Lung (tissue), 12 donors: Measurements from ENCODE around the gene ASTN2. TPM values are rescaled to one million over a fixed set of nuclear protein-coding genes. Genes with fewer than 3 reads are reported as not detected.

Experiments used
- ATAC-seq: fragments of 200-7000 bp; cut with Tn5 transposase; one replicate; pipeline ENCODE4 v1.9.1; 2020; ENCODE audit warnings: moderate number of reproducible peaks; ENCODE audit not compliant: insufficient read depth, low FRiP score
- DNase-seq, 3 donors: peaks; one replicate each; pipeline ENCODE4 v3.0.0-alpha.2; 2013 to 2017
- H3K27ac ChIP-seq, 2 donors: one replicate each; pipeline ENCODE4 v1.5.1; 2013; ENCODE audit warnings: mild to moderate bottlenecking in 2 of 2, moderate library complexity in 2 of 2, control low read depth in 1 of 2, inconsistent platforms in 1 of 2, low read depth in 1 of 2, low read length in 1 of 2
- H3K27me3 ChIP-seq, 3 donors: one replicate each; pipeline ENCODE4 v1.5.1; 2013; ENCODE audit warnings: low read length in 2 of 3; ENCODE audit not compliant: control insufficient read depth in 3 of 3, insufficient read depth in 3 of 3
- H3K36me3 ChIP-seq, 4 donors: one replicate each; pipeline ENCODE4 v1.5.1; 2013; ENCODE audit warnings: low read length in 4 of 4, mild to moderate bottlenecking in 1 of 4, moderate library complexity in 1 of 4; ENCODE audit not compliant: control insufficient read depth in 4 of 4, insufficient read depth in 4 of 4
- H3K4me1 ChIP-seq, 5 donors: one replicate each; pipeline ENCODE4 v1.5.1; 2013; ENCODE audit warnings: low read length in 5 of 5, mild to moderate bottlenecking in 2 of 5, moderate library complexity in 1 of 5; ENCODE audit not compliant: control insufficient read depth in 5 of 5, insufficient read depth in 5 of 5
- H3K4me3 ChIP-seq: one replicate; pipeline ENCODE4 v1.5.1; 2013; ENCODE audit warnings: mild to moderate bottlenecking, control low read depth, moderate library complexity
- H3K9ac ChIP-seq, 2 donors: one replicate each; pipeline ENCODE4 v1.5.1; 2013; ENCODE audit warnings: low read length in 2 of 2, control low read depth in 1 of 2; ENCODE audit not compliant: insufficient read depth in 1 of 2
- H3K9me3 ChIP-seq, 4 donors: one replicate each; pipeline ENCODE4 v1.5.1; 2013; ENCODE audit warnings: low read length in 3 of 4, mild to moderate bottlenecking in 1 of 4, moderate library complexity in 1 of 4; ENCODE audit not compliant: control insufficient read depth in 4 of 4, insufficient read depth in 3 of 4
- WGBS, 2 donors: extraction: QIAGEN DNeasy Blood & Tissue Kit; methylation state at CpG; one replicate each; pipeline ENCODE4 v1.1.7; 2013; 5-methylcytosine and 5-hydroxymethylcytosine counted together
- polyA plus RNA-seq, 2 donors: library from polyadenylated mRNA; stranded (reverse); fragments of 200-250 nt; gene quantifications; one replicate each; pipeline ENCODE4 v1.2.1, GENCODE V29; 2013
- total RNA-seq, 2 donors: library from RNA; depleted of rRNA in 1 of 2; stranded (reverse); fragments of >200 nt in 1 of 2; gene quantifications; one replicate each; pipeline ENCODE4 v1.2.1, GENCODE V29; 2014 to 2021
- TF ChIP-seq, protein P1 (sequence below): IDR thresholded peaks from 2 replicates; pipeline ENCODE4 v1.5.1; 2012; ENCODE audit warnings: mild to moderate bottlenecking; ENCODE audit errors: control extremely low read depth, extremely low read depth
- donor health status: control.
- donor health status: control.
- donor health status: Bipolar disorder and iron deficiency.
- donor health status: healthy.
- donor health status: DM: yes; HTN: yes; CAD: no.

The ASTN2 gene
- total and polyA plus RNA-seq, 4 donors = 1.4 to 7.0 (median 3.3) TPM

GRCh38 chr9:116491219-116491618 is 923.6 kb downstream of the ASTN2 start:
- H3K27me3 ChIP-seq = no peaks in the 10 kb centered on the region
- ATAC-seq (no peak), DNase-seq (no peak)
- H3K9me3 ChIP-seq = no peaks in the 10 kb centered on the region
- TF ChIP-seq, protein P1, sequence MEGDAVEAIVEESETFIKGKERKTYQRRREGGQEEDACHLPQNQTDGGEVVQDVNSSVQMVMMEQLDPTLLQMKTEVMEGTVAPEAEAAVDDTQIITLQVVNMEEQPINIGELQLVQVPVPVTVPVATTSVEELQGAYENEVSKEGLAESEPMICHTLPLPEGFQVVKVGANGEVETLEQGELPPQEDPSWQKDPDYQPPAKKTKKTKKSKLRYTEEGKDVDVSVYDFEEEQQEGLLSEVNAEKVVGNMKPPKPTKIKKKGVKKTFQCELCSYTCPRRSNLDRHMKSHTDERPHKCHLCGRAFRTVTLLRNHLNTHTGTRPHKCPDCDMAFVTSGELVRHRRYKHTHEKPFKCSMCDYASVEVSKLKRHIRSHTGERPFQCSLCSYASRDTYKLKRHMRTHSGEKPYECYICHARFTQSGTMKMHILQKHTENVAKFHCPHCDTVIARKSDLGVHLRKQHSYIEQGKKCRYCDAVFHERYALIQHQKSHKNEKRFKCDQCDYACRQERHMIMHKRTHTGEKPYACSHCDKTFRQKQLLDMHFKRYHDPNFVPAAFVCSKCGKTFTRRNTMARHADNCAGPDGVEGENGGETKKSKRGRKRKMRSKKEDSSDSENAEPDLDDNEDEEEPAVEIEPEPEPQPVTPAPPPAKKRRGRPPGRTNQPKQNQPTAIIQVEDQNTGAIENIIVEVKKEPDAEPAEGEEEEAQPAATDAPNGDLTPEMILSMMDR = no peak
- no peaks in the 10 kb centered on the region for H3K36me3 ChIP-seq
- H3K27ac ChIP-seq = no peak overlapping the region
- WGBS, 2 donors = 55 to 62% methylated on average over 1 of the region's 1 CpG
- H3K4me3 ChIP-seq = no peak overlapping the region
- H3K4me1 ChIP-seq = peaks cover 0 to 1% (median 0%) of the 10 kb centered on the region in 5 donors
- H3K9ac ChIP-seq = no peak overlapping the region

DNA sequence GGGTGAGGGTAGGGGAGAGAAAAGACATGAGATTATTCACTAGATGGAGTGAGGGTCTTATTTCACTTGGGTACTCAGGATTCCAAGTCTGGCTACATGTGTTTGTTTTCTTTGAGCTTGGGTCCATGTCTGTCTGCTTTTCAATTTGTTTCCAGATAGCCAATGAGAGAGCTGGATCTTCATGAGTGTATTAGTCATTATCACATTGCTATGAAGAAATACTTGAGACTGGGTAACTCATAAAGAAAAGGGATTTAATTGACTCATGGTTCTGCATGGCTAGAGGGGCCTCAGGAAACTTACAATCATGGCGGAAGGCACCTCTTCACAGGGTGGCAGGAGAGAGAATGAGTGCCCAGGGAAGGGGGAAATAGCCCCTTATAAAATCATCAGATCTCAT is 924.5 kb downstream of the ASTN2 start:
- ATAC-seq = no peak
- H3K27me3 ChIP-seq = no peaks in the 10 kb centered on the region
- no peak overlapping the region for H3K4me3 ChIP-seq
- TF ChIP-seq, protein P1 = no peak
- H3K36me3 ChIP-seq = no peaks in the 10 kb centered on the region
- no peak for DNase-seq
- no peak overlapping the region for H3K9ac ChIP-seq
- no peak overlapping the region for H3K27ac ChIP-seq
- 100% methylated on average over 1 of the region's 1 CpG for WGBS, 2 donors
- peaks cover 0 to 1% (median 0%) of the 10 kb centered on the region in 5 donors for H3K4me1 ChIP-seq
- no peaks in the 10 kb centered on the region for H3K9me3 ChIP-seq

DNA sequence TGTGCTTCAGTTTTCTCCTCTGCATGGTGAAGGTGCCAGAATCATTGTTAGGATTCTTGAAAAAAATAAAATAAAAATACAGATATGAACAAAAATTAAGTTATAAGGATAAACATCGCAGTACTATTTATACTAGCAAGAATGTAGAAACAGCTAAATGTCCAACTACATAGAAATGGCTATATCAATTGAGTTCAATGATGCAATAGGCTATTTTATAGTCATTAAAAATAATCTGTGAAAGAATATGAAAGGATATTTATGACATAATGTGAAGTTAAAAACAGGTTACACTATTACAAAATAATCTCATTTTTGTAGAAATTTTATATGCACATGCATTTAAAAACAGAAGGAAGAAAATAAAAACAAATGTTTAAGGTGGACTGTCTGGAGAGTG is 926.5 kb downstream of the ASTN2 start:
- 91 to 94% methylated on average over 1 of the region's 1 CpG for WGBS, 2 donors
- no peak for ATAC-seq
- peaks cover 0 to 7% (median 4%) of the 10 kb centered on the region in 5 donors for H3K4me1 ChIP-seq
- H3K27ac ChIP-seq = no peak overlapping the region
- no peaks in the 10 kb centered on the region for H3K36me3 ChIP-seq
- no peak overlapping the region for H3K4me3 ChIP-seq
- H3K9ac ChIP-seq = no peak overlapping the region
- TF ChIP-seq, protein P1 = no peak
- H3K9me3 ChIP-seq = no peaks in the 10 kb centered on the region
- DNase-seq = no peak
- H3K27me3 ChIP-seq = no peaks in the 10 kb centered on the region

GRCh38 chr9:116484492-116485061 is 930.3 kb downstream of the ASTN2 start:
- TF ChIP-seq, protein P1 = no peak
- no peak for DNase-seq
- Histone ChIP-seq H3K9ac (no peak overlapping the region), H3K27ac (no peak overlapping the region), H3K9me3 (no peaks in the 10 kb centered on the region), H3K4me3 (no peak overlapping the region), H3K27me3 (no peaks in the 10 kb centered on the region), H3K36me3 (no peaks in the 10 kb centered on the region), H3K4me1 (peaks cover 0 to 20% (median 15%) of the 10 kb centered on the region in 5 donors)
- ATAC-seq = no peak
- 80 to 87% methylated on average over 8 of the region's 8 CpGs for WGBS, 2 donors
